Upper lobe of left lung (tissue), 6 donors: ENCODE measurements around the gene NKAIN4. TPM values are rescaled to one million over a fixed set of nuclear protein-coding genes. Genes with fewer than 3 reads are reported as not detected.

Experiments
- ATAC-seq, 2 donors: fragments of 200-7000 bp; cut with Tn5 transposase; one replicate each; pipeline ENCODE4 v1.9.1; 2022; ENCODE audit warnings: mild to moderate bottlenecking in 2 of 2, moderate library complexity in 2 of 2; ENCODE audit not compliant: low FRiP score in 2 of 2
- DNase-seq, 2 donors: peaks; one replicate each; pipeline ENCODE4 v3.0.0-alpha.2; 2019 to 2020
- H3K27ac ChIP-seq, 4 donors: fragments of 200-600 bp; sonication (generic); one replicate each; pipeline ENCODE4 v1.5.1; 2016 to 2019
- H3K27me3 ChIP-seq, 4 donors: fragments of 200-600 bp; sonication (generic); one replicate each; pipeline ENCODE4 v1.5.1; 2017 to 2019
- H3K36me3 ChIP-seq, 4 donors: fragments of 200-600 bp; sonication (generic); one replicate each; pipeline ENCODE4 v1.5.1; 2016 to 2019
- H3K4me1 ChIP-seq, 4 donors: fragments of 200-600 bp; sonication (generic); one replicate each; pipeline ENCODE4 v1.5.1; 2018 to 2019
- H3K4me3 ChIP-seq, 4 donors: fragments of 200-600 bp; sonication (generic); one replicate each; pipeline ENCODE4 v1.5.1; 2017 to 2019; ENCODE audit warnings: mild to moderate bottlenecking in 2 of 4, moderate library complexity in 1 of 4
- H3K9me3 ChIP-seq, 4 donors: fragments of 200-600 bp; sonication (generic); one replicate each; pipeline ENCODE4 v1.5.1; 2018 to 2019
- CTCF ChIP-seq, 6 experiments: fragments of 450-650 bp in 4 of 6; fragments of 200-600 bp in 2 of 6; sonication (generic) in 2 of 6; IDR thresholded peaks; one replicate each; pipeline ENCODE4 v1.5.1; 2016 to 2019; ENCODE audit warnings: antibody characterized with exemption in 6 of 6
- EP300 ChIP-seq, 4 donors: sonication (generic); formaldehyde crosslinking; IDR thresholded peaks; one replicate each; pipeline ENCODE4 v1.5.1; 2017; ENCODE audit warnings: antibody characterized with exemption in 4 of 4, control low read depth in 2 of 4
- POLR2A ChIP-seq, 4 donors: fragments of 450-650 bp; IDR thresholded peaks; one replicate each; pipeline ENCODE4 v1.5.1; 2016 to 2017; ENCODE audit warnings: antibody characterized with exemption in 4 of 4, mild to moderate bottlenecking in 2 of 4
- POLR2AphosphoS5 ChIP-seq, 2 donors: sonication (generic); formaldehyde crosslinking; IDR thresholded peaks; one replicate each; pipeline ENCODE4 v1.5.1; 2017; ENCODE audit warnings: antibody characterized with exemption in 2 of 2
- WGBS, 2 donors: methylation state at CpG; one replicate each; pipeline ENCODE4 v1.1.5; 2017 to 2018; 5-methylcytosine and 5-hydroxymethylcytosine counted together
- total RNA-seq, 6 donors: library from RNA; depleted of rRNA in 4 of 6; stranded (reverse); fragments of >200 nt in 4 of 6; gene quantifications; one replicate each; pipeline versions ENCODE4 v1.1.0 to v1.2.1, GENCODE V29; 2016 to 2021
- donor health status: DM: no; HTN: no; CAD: no; lungs with moderate emphysema.
- donor health status: DM: no; HTN: yes; CAD: no; lungs with severe emphysema.

NKAIN4 gene
- total RNA-seq, 6 donors from 2014 or later = 0.17 TPM; not detected in 5

- Histone ChIP-seq H3K27ac (no peak overlapping the region), H3K27me3 (no peaks in the 10 kb centered on the region), H3K4me3 (no peak overlapping the region), H3K4me1 (no peaks in the 10 kb centered on the region), H3K9me3 (no peaks in the 10 kb centered on the region), H3K36me3 (peaks cover 9 to 100% (median 87%) of the 10 kb centered on the region in 4 donors)
- ATAC-seq = no peak
- DNase-seq = peak in 1 of 2 donors; percentile 51
- no peak for TF ChIP-seq POLR2A (IDR thresholded peaks at IDR 0.05)
- TF ChIP-seq POLR2AphosphoS5 (IDR thresholded peaks at IDR 0.05) = no peak
- no peak for TF ChIP-seq EP300 (IDR thresholded peaks at IDR 0.05)
- no peak for TF ChIP-seq CTCF (IDR thresholded peaks at IDR 0.05)
- 89% methylated on average over 13 to 19 of the region's 19 CpGs for WGBS, 2 donors
Observed at GRCh38 chr20:63280929-63281545, 26.8 kb upstream of the NKAIN4 start.

- H3K4me1 ChIP-seq = no peaks in the 10 kb centered on the region
- H3K36me3 ChIP-seq = peaks cover 9 to 98% (median 84%) of the 10 kb centered on the region in 4 donors
- H3K27ac ChIP-seq = no peak overlapping the region
- no peak overlapping the region for H3K4me3 ChIP-seq
- 93 to 96% methylated on average over 6 of the region's 6 CpGs for WGBS, 2 donors
- TF ChIP-seq EP300 (IDR thresholded peaks at IDR 0.05) = no peak
- no peak for TF ChIP-seq POLR2AphosphoS5 (IDR thresholded peaks at IDR 0.05)
- no peak for TF ChIP-seq CTCF (IDR thresholded peaks at IDR 0.05)
- TF ChIP-seq POLR2A (IDR thresholded peaks at IDR 0.05) = no peak
- DNase-seq = no peak
- H3K27me3 ChIP-seq = no peaks in the 10 kb centered on the region
- ATAC-seq = no peak
- H3K9me3 ChIP-seq = no peaks in the 10 kb centered on the region
Observed at GRCh38 chr20:63280371-63280770, 26.1 kb upstream of the NKAIN4 start.

GRCh38 chr20:63279931-63280330 is 25.7 kb upstream of the NKAIN4 start:
- Histone ChIP-seq H3K27ac (no peak overlapping the region), H3K27me3 (no peaks in the 10 kb centered on the region), H3K4me3 (no peak overlapping the region), H3K9me3 (no peaks in the 10 kb centered on the region), H3K4me1 (peaks cover 0 to 4% (median under 1%) of the 10 kb centered on the region in 4 donors), H3K36me3 (peaks cover 9 to 94% (median 81%) of the 10 kb centered on the region in 4 donors)
- DNase-seq (no peak), ATAC-seq (no peak)
- TF ChIP-seq EP300 (IDR thresholded peaks at IDR 0.05) = no peak
- no peak for TF ChIP-seq POLR2A (IDR thresholded peaks at IDR 0.05)
- no peak for TF ChIP-seq POLR2AphosphoS5 (IDR thresholded peaks at IDR 0.05)
- TF ChIP-seq CTCF (IDR thresholded peaks at IDR 0.05) = no peak
- WGBS, 2 donors = 94% methylated on average over 15 of the region's 15 CpGs

GRCh38 chr20:63278661-63279060 is 24.4 kb upstream of the NKAIN4 start:
- H3K27me3 ChIP-seq = no peaks in the 10 kb centered on the region
- H3K36me3 ChIP-seq = peaks cover 9 to 81% (median 72%) of the 10 kb centered on the region in 4 donors
- DNase-seq = no peak
- ATAC-seq = no peak
- peaks cover 10 to 17% (median 13%) of the 10 kb centered on the region in 4 donors for H3K4me1 ChIP-seq
- no peak overlapping the region for H3K27ac ChIP-seq
- 88 to 90% methylated on average over 10 to 17 of the region's 17 CpGs for WGBS, 2 donors
- no peak overlapping the region for H3K4me3 ChIP-seq
- no peaks in the 10 kb centered on the region for H3K9me3 ChIP-seq
- no peak for TF ChIP-seq POLR2AphosphoS5 (IDR thresholded peaks at IDR 0.05)
- TF ChIP-seq POLR2A (IDR thresholded peaks at IDR 0.05) = no peak
- no peak for TF ChIP-seq EP300 (IDR thresholded peaks at IDR 0.05)
- no peak for TF ChIP-seq CTCF (IDR thresholded peaks at IDR 0.05)
